ENCODE results near the gene EVI5L. TPM values are rescaled to one million over a fixed set of nuclear protein-coding genes. Genes with fewer than 3 reads are reported as not detected.

The EVI5L gene
- total and polyA plus RNA-seq, 2 of the 4 experiments (the other 2 are of a cell fraction): 12.7 to 14.6 TPM

DNA sequence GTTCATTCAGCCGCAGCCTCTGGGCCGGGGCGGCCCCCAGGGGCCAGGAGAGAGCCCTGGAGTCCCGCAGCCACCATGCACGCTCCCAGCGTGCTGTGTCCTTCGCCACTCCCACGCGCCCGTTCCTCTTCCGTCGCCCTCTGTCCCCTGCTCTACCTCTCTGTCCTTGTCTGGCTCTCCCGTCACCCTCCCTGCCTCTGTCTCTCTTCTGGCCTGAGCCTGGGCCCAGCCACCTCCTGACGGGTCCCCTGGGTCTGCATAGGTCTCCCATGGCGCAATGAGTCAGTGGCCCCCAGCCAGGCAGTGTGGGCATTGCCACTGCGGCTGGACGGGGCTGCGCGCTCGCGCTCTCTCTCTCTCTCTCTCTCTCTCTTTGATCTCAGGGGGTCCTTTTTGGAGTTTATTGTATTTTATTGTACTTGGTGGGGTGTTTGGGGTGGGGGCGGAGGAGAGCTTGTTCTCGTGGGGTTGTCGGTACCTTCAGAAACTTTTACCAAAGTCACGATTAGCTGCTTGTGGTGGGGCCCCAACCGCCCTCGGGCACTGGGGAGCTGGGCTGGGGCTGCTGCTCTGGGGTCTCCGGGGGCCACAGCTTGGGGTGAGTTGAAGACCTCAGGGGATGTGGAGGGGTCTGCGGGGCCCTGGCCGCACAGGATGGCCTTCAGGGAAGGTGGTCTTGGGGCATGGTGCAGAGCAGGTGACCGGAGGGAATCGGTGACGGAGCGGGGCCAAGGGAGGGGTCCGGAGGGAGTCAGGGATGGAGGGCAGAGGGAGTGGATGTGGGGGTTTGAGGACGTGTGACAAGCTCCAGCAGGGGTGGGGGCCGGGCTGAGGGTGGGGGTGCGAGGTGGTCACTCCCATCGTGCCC is 82.9 kb downstream of the EVI5L start:
- ChIA-PET POLR2A (ENCODE audit: unreplicated experiment) (no interaction called here), CTCF (no interaction called here)
- H2AFZ ChIP-seq (replicated peaks; ENCODE audit: low read length, poor library complexity): no peak overlapping the region
- in situ Hi-C loops (cut with MboI; ENCODE audit: low sequenced_read_pairs) (no loop called here), dilution Hi-C loops (cut with HindIII; ENCODE audit: low sequenced_read_pairs, unreplicated experiment) (no loop called here), intact Hi-C loops (cut with micrococcal nuclease) (no loop called here)
- H2BK20ac ChIP-seq (ENCODE audit: low read depth, low read length): no peak overlapping the region
- H3K56ac ChIP-seq (ENCODE audit: extremely low read depth, insufficient read depth, low read length): no peak overlapping the region
- no peak overlapping the region for H2BK15ac ChIP-seq (ENCODE audit: low read depth, low read length)
- 97% methylated on average over 17 of the region's 39 CpGs; no CpG with 5 or more reads in 1 of the 2 experiments for WGBS, 2 experiments (ENCODE audit: extremely low coverage in 2 of 2, insufficient read length in 1 of 2)
- H4K91ac ChIP-seq (ENCODE audit: insufficient read depth, low read depth, low read length): no peak overlapping the region
- no peak overlapping the region for H3K14ac ChIP-seq (replicated peaks; ENCODE audit: low read depth, low read length)
- no peaks in the 10 kb centered on the region for H3K9me3 ChIP-seq (ENCODE audit: control insufficient read depth, insufficient read depth, low read length)
- no peak overlapping the region for H4K8ac ChIP-seq (ENCODE audit: low read depth in 2 of 2, low read length in 2 of 2)
- no peak overlapping the region for H3K9ac ChIP-seq (ENCODE audit: low read depth, low read length)
- H3K36me3 ChIP-seq (ENCODE audit: control insufficient read depth, insufficient read depth, low read length): peaks cover 28% of the 10 kb centered on the region
- H3K27me3 ChIP-seq (ENCODE audit: control insufficient read depth, insufficient read depth, low read length): peaks cover 11% of the 10 kb centered on the region
- H4K20me1 ChIP-seq (ENCODE audit: insufficient read depth, low read length): peaks cover 16% of the 10 kb centered on the region
- TF ChIP-seq CEBPB (IDR thresholded peaks at IDR 0.05; ENCODE audit: low read depth, low read length) (no peak), RCOR1 (IDR thresholded peaks at IDR 0.05; ENCODE audit: insufficient replicate concordance, low read length) (no peak), MAZ (IDR thresholded peaks at IDR 0.05; ENCODE audit: borderline replicate concordance, low read depth, low read length) (no peak)
- H3K23ac ChIP-seq (ENCODE audit: low read depth, low read length): no peak overlapping the region
- H4K5ac ChIP-seq (ENCODE audit: low read depth, low read length): no peak overlapping the region
- peaks cover 10% of the 10 kb centered on the region; the same call in 1 of the 2 replicates for H3K4me1 ChIP-seq (ENCODE audit: control insufficient read depth, insufficient read depth, low read length)
- no peak overlapping the region for H2AK9ac ChIP-seq (replicated peaks; ENCODE audit: low read depth, low read length, poor library complexity)
- no peak overlapping the region for H3K27ac ChIP-seq (ENCODE audit: insufficient read depth, low read length)
- no peak overlapping the region for H3K4me3 ChIP-seq (ENCODE audit: insufficient read depth, low read depth, low read length)
- no TSS peak for BruUV-seq (replicated peaks)
- H3K18ac ChIP-seq (ENCODE audit: low read depth, low read length): no peak overlapping the region
- H2BK5ac ChIP-seq (ENCODE audit: low read depth, low read length, poor library complexity, severe bottlenecking): no peak overlapping the region
- no peak overlapping the region for H3K4me2 ChIP-seq (ENCODE audit: low read depth, low read length)
- H2AK5ac ChIP-seq (ENCODE audit: low read depth, low read length): no peak overlapping the region
- H3K4ac ChIP-seq (ENCODE audit: low read depth, low read length): no peak overlapping the region
- ATAC-seq (ENCODE audit: low read depth) (no peak), DNase-seq (no peak)
- H3K9me1 ChIP-seq (ENCODE audit: insufficient read depth, low read length): no peaks in the 10 kb centered on the region
- no peak overlapping the region for H2BK120ac ChIP-seq (ENCODE audit: low read depth, low read length)
- H3K79me1 ChIP-seq (ENCODE audit: low read depth in 1 of 2, low read length in 2 of 2): peaks cover 0 to 11% of the 10 kb centered on the region in 2 experiments; a peak in 2 of 4 replicates
